CD4-positive, alpha-beta T cell treated with Interleukin-10 for 1 hour (primary cell): Measurements from ENCODE around the gene EFNB2.
A peak's percentile ranks its signal among the peaks of the same experiment; 100 is the strongest.

Source experiments
- DNase-seq: peaks from one replicate; pipeline ENCODE4 v3.0.0-alpha.2; 2020

Gene EFNB2, protein sequence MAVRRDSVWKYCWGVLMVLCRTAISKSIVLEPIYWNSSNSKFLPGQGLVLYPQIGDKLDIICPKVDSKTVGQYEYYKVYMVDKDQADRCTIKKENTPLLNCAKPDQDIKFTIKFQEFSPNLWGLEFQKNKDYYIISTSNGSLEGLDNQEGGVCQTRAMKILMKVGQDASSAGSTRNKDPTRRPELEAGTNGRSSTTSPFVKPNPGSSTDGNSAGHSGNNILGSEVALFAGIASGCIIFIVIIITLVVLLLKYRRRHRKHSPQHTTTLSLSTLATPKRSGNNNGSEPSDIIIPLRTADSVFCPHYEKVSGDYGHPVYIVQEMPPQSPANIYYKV

DNA sequence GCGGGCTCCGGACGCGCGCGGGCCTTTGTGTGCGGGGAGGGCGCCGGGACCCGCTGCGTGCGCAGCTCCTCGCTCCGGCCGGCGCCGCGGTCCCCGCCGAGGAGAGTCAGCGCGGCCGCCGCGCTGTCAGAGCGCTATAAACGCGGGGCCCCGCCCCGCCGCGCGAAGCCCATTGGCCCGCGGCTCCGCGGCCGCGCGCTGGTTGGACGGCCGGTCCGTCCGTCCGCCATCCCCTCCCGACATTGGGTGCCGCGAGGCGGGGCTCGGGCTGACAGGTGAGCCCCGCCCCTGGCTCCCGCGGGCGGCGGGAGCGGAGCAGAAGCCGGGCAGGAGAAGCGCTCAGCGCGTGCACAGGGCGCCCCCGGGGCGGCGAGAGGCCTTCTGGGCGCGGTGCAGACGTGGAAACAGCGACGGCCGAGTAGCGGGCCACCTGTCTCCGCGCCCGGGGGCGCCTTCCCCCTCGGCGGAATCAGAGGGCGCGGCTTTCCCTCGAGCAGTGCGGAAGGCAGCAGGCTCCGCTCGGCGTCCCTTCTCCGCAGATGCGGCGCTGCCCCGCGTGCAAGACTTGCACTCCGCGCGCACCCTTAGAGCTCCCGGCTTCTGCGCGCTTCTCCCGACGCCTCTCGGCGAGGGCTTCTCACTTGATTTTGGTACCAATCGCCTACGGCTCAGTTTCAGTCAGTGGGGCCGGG lies at the start of gene EFNB2:
TSS of gene EFNB2 (minus strand) at position 111 of the 692 bp plus-strand sequence. CDS start 698 bp downstream, outside the sequence.
- DNase-seq: peak; percentile 91

- no peak for DNase-seq
Measured at GRCh38 chr13:106581225-106581624, 45.8 kb upstream of the EFNB2 start.

- no peak for DNase-seq
Measured at GRCh38 chr13:106575896-106576295, 40.4 kb upstream of the EFNB2 start.

- no peak for DNase-seq
Measured at GRCh38 chr13:106573868-106574267, 38.4 kb upstream of the EFNB2 start.

DNA sequence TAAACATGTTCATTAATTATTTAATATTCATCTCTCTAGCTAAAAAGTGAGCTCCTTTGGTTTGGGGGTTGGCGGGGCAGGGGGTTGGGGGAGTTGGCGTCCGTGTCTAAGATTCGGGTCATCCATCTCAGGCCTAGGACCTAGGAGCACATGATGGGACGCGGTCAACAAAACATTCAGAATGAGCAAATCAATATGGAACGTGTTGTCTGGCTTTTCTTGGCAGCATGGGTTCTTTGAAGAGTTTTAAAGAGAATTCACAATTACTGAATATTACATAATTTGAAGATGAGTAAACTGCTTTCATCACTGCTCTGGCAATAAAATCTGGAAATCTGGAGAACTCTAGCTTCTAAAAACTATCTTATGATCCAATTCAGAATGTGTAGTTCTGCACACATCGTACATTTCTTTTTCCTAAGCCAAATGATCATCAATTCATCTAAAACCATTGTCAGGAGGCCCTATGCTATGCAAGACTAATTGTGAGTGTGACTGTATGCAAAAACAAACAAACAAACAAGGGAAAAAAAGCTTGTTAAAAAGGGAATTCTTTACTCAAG lies 37.9 kb upstream of the EFNB2 start:
- DNase-seq: no peak

- peak; percentile 92 for DNase-seq
Measured at GRCh38 chr13:106570299-106570852, 34.9 kb upstream of the EFNB2 start.

DNA sequence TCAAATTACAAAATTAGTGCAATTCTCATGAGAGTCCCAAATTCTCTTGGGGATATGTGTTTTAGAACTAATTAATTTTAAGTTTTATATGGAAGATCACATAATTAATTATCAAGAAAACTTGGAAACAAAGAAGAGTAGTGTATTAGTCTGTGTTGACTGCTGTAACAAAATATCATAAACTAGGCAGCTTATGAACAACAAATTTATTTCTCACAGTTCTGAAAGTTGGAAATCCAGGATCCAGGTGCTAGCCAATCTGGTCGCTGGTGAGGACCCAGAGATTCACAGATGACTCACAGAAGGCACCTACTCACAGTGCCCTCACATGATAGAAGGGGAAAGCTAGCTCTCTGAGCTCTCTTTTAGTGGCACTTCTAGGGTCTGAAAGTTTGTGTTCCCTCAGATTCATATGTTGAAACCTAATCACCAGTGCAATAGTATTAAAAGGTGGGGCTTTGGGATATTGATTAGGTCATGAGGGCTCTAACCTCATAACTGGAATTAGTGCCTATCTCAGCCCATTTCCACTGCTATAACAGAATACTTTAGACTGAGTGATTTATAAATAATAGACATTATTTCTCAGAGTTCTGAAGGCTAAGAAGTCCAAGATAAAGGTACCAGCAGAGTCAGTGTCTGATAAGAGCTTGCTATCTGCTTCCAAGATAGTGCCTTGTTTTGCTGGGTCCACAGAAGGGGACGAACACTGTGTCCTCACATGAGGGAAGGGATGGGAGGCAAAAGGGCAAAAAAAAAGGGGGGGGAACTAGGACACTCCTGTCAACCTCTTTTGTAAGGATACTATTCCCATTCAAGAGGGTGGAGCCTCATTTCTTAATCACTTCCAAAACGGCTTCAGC lies 34.0 kb upstream of the EFNB2 start:
- no peak for DNase-seq

- no peak for DNase-seq
Measured at GRCh38 chr13:106568299-106569003, 33.0 kb upstream of the EFNB2 start.

- peak; percentile 96 for DNase-seq
Measured at GRCh38 chr13:106567474-106568298, 32.2 kb upstream of the EFNB2 start, which contains the start of gene ARGLU1. TSS of gene ARGLU1 (minus strand) at chr13:106568137. CDS start at chr13:106567919, 218 bp downstream.

DNA sequence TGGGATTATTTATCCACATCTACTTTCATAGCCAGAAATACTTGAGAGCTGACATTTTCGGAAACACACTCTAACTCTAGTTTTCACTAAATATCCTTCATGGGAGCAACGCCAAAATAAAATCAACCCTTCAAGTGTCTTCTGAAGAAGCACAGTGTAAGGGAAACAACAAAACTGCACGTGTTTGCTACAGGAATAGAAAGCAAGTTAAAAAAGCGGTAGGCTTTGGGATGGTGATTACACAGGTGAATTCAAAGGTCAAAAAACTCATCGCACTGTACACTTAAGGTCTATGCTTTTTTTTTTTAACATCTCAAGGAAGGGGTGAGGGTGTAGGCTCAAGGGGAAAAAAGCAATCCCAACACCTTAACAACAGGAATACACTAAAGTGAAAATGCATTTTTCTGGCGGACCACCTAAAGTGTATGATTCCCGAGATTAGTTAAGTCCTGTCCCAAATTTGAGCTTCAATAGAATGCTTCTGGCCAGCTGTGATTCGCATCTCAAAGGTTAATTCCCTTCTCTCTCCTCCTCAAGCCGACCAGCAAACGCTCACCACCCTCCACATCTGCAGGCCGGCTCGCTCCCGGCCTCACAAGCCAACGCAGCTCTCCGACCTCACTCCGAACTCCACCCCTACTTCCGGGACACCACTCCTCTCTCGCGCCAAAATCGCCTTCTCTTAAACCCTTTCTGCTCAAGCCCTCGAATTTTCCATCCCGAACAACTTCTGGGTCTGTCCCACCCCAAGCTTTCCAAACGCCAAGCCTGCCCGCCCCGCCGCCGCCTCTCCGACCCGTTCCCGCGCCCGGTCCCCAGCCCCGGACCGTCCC lies 31.4 kb upstream of the EFNB2 start:
- peak; percentile 47 for DNase-seq

DNA sequence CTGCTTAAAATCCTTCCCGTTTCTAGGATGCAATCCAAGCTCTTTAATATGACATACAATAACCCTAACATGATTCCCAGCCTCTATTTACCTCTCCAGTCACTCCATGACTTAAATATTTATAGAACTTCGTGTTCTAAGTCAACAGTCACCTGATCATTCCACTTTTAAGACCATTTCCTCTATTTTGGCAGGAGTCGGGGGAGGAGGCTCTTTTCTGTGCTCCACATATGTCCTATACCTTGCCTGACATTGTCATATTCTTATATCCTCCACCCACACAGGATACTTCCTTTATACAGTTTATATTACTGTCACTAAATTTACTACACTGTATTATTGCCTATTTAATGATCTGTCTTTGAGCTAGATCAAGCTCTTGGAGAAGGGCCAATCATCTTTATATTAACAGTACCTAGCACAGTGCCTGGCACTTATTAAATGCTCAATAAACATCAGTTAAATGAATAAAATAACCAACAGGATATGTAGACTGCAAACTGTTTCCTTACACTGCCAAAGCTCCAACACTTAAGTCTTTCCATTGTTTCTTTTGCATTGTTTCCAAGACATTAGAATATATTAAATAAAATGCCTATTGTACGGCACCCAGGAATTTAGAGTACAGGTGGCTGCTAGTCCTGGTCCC lies 29.8 kb upstream of the EFNB2 start:
- no peak for DNase-seq

GRCh38 chr13:106562301-106562700 lies 26.8 kb upstream of the EFNB2 start:
- no peak for DNase-seq

- peak; percentile 43 for DNase-seq
Measured at GRCh38 chr13:106561551-106562170, 26.2 kb upstream of the EFNB2 start.

GRCh38 chr13:106560821-106561220 lies 25.4 kb upstream of the EFNB2 start:
- no peak for DNase-seq

GRCh38 chr13:106558527-106558926 lies 23.1 kb upstream of the EFNB2 start:
- DNase-seq: no peak

DNA sequence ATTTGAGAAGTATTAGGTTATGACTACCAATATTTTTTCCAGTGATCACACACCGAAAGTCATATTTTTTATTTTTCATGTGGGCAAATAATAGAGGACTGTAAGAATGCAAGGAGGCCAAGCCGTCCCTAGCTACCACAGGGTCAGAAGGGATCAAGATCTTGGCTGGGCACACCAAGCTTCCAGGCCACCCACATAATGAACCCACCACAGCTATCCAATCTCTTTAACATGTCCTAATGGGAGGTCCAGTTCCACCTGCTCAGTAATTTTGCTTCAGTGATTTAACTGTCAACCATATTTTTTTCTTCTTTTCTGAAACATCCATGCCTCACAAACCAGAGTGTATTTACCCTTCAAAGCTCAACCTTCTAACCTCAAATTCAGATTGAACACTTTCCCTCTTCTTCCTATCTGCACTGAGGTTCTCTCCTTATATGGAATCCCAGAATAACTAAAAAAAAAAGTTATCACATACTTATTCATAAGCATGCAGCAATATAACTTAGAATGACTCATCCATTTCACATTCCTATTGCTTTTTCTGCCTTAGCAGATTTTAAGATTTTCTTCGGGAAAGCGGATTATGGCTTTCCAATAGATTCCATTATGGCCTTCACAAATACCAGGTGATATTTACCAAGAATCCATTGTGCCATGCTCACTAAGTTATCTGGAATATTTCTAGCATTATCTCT lies 20.3 kb upstream of the EFNB2 start:
- no peak for DNase-seq

- no peak for DNase-seq
Measured at GRCh38 chr13:106551751-106552150, 16.3 kb upstream of the EFNB2 start.

GRCh38 chr13:106551350-106551749 lies 15.9 kb upstream of the EFNB2 start:
- DNase-seq: no peak
